Activated gamma-delta T cell treated with Interleukin-2 at 50 U/mL for 16 hours (primary cell): ENCODE measurements around the gene CDH24.

Source experiments
- DNase-seq: peaks from one replicate; pipeline ENCODE4 v3.0.0-alpha.2; 2020

CDH24 gene

GRCh38 chr14:23056956-23057756 lies at the start of gene CDH24:
Gene CDH24, minus strand, starts transcription at chr14:23057520. Its CDS starts 1,787 bp downstream, at chr14:23055733.
- peak; percentile 62 for DNase-seq

DNA sequence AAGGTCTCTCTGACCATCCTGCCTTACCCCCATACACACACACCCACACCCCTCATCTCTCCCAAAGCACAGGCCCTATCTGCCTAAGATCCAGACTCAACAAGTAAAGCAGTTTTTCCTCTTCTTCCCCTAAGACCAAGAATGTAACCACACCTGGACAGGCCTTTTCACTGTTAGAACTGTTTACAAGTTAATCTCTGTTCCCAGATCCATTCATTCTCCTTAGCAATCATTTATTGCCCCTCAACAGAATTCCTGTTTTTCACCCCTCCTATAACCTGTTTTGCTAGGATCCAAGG lies 49.4 kb upstream of the CDH24 start:
- no peak for DNase-seq

DNA sequence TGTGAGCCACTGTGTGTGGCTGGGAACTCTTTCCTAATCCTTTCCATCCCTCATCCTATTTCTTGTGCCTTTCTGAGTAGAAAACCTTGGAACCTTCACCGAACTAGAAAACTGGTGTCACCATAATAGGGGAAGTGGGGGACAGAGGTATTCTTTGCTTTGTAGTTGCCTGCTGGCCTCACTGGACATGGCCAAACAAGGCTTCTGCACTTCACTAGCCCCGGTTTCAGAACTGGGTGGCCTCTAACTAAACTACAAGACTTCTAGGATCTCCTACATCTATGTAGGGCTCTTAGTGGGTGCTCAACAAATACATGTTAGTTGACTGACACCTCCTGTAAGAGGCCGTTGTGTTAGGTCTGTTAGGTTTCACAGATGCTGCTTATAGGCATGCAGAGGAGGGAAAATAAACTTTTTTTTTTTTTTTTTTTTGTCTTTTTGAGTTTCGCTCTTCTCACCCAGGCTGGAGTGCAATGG lies 48.1 kb upstream of the CDH24 start:
- DNase-seq: no peak

DNA sequence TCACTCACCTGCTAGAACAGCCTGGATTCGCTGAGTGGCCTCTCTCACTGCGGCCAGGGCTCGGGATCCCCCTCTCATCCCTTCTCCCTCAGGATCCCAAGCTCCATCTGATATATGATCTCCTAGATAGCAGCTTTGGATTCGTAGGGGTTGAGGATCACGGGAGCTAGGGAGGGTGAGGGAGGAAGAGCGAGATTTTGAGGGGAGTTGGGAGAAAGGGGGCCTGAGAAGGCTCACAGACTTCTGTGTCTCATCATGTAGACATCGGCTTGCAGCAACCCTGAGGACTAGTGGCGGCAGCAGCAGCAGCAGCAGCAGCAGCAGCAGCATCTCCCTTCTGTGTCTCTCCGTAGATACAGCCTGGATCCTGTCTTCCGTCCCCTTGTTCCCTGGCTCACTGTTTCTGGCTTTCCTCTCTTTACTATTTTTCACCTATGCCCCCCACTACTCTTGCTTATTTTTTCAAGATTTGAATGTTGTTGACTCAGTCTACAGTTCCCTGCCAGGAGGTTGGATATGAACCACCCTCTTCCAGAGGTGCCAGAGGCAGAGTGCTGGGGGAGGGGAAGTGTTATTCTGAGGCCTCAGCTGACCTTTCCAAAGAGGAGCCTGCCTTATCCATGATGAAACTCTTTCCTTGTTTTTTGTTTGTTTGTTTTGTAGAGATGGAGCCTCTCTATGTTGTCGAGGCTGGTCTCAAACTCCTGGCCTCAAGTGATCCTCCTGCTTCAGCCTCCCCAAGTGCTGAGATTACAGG lies 47.4 kb upstream of the CDH24 start, which contains the start of gene CIROP:
TSS of gene CIROP (minus strand) at position 399 of the 757 bp plus-strand sequence. CDS start at position 330, 69 bp downstream.
- DNase-seq: no peak

DNA sequence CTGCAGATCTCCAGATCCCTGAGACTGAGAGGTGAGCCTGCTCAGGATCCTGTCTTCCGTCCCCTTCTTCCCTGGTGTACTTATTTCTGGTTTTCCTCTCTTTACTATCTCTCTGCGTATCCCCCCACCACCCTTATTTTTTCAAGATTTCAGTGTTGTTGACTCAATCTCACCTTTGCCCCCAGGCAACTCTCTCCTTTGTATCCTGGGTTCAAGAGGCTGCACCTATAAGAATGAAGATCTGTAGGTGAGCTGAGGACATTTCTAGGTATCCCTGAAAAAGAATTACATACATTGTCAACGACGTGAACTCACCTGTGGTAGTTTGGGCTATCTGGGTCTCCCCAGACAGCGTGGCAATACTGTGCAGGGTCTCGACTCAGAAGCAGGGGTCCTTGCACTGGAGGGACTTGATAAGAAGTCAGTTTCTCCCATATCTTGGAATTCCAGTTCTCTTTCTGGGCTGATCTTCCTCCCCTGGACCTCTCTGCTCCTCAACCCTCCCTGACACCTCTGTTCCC lies 46.8 kb upstream of the CDH24 start:
- DNase-seq: no peak

- no peak for DNase-seq
These were observed 46.3 kb upstream of the CDH24 start for GRCh38 chr14:23103581-23103980.

- DNase-seq: no peak
These were observed 45.5 kb upstream of the CDH24 start for GRCh38 chr14:23102801-23103200.

DNA sequence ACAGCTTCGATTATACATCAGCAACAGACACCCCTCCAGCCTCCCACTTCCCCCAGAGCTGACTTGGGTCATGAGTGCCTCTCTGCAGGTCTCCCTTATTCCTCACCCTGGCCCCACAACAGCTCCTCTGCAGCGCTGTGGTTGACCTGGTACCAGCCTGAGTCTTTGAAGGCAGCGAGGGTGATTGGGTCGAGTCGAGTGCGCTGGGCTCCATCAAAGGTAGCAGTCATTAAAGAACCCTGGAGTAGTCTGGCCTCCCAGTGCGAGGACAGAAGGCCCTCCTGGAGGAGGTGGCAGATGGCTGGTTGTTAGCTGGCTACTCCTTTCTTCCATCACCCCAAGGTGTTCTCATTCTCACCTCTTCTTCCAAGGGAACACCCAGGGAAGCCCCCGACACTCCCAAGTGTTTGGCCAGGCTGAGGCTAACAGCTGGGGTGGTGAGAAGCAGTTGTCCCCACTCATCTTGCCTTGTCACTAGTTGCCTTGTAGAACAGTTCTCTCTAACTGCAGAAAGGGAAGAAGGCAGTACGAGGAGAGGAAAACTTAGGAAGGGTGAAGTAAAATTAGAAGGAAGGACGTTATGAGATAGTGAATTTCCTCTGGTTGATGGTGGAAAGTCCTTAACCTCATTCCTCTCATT lies 44.8 kb upstream of the CDH24 start:
- no peak for DNase-seq

DNA sequence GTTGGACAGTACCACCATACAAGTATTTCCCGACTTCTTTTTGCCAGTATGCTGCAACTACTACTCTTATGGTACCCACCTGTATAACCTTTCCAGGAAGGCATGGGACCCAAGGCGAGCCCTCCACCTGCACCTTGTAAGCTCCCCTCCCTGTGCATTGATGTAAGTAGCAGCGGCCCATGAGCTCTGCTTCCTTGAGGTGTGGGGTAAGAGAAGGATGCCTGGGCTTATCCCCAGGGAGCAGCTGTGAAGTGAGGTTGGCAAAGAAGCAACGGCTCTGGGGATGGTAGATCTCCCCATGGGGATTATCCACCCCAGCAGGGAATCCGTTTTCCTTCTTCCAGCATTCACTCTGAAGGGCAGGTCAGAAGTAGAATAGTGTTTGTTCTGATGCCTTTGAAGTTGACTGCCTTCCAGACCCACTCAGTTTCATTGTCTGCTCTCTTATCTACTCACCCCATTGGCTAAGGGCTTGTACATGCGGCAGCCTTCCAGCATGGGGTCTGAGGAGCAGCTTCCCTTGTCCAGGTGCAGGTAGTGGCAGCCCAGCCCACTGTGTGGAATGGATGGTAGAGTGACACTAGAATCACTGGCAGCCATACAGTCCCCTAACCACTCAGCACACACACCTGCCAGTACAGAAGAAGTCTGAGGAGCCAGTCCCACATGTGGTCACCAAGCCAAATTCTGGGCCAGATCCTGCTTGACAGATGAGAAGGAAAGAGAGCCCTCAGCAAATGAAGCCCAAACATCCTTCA lies 44.1 kb upstream of the CDH24 start:
- no peak for DNase-seq

GRCh38 chr14:23099212-23099861 lies 42.0 kb upstream of the CDH24 start:
- DNase-seq: no peak

GRCh38 chr14:23097786-23098185 lies 40.5 kb upstream of the CDH24 start:
- DNase-seq: no peak

DNA sequence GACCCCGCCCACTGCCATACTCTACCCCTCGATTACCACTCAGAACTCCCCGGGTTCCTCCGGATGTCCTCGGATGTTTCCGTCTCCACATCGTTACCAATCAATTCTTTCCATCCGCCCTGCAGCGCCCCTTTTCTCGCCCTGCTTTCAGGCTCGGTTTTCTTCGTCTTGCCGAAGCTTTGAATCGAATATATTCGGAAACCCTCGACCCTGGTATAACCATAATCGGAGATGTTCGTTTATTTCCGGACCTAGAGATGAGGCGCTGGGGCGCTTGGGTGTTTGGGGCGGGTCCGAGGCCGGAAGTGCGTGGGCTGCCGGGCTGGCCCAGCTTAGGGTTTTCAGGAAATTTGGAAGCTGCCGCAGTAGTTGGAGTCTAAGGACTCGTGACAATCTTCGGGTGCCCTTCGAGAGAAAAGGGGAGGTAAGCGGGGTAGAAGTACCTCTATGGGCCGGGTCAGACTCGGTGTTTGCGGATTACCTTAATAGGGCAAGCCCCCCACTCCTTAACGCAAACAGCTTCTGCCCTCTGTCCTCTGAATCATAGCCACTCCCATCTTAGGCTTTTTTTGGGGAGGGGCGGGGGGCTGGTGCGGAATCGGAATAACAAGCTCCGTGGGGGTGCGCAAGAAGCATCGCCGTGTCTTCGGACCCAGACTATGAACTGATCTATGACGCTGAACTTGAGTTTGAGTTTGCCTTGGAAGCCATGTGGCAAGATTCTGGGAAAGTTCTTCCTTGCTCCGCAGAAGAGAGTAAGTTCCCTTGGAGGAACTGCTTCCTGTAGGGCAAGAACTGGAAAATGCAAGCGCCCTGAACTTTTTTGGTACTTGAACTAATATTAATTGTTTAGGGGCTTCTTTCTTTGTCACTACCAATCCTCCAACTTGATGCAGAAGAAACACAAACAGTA lies 38.1 kb upstream of the CDH24 start, which contains the start of gene C14orf119:
TSS of gene C14orf119 (plus strand) at position 310 of the 913 bp plus-strand sequence. CDS start 2,154 bp downstream, outside the sequence.
- DNase-seq: peak; percentile 100

DNA sequence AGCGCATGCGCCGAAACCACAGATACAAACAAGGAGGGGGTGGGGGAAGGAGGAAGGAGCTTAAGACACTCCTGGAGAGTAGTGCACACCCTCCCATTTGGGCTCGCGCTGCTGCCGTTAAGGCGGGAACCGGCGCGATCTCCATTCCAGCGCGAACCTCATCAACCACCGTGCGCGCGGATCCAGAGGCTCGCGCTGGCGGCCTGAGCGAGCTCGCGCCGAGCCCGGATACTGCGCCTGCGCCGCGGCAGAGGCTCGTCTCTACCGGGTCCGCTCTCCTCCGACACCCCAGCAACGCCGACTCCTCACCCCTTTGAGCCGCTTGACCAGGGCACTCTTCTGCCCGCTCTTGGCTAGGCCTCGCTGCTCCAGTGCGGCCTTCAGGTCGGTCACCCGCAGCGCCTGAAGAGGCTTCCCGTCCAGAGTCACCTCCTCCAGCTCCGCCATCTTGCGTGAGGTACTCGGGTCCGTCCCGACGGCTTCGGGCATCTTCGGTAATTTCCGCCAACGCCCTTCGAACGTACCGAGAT lies 37.4 kb upstream of the CDH24 start, which contains the start of gene ACIN1:
TSS of gene ACIN1 (minus strand) at position 471 of the 530 bp plus-strand sequence. CDS start at position 447, 24 bp downstream.
- DNase-seq: peak; percentile 63

- no peak for DNase-seq
These were observed 36.8 kb upstream of the CDH24 start for GRCh38 chr14:23093991-23094665.

DNA sequence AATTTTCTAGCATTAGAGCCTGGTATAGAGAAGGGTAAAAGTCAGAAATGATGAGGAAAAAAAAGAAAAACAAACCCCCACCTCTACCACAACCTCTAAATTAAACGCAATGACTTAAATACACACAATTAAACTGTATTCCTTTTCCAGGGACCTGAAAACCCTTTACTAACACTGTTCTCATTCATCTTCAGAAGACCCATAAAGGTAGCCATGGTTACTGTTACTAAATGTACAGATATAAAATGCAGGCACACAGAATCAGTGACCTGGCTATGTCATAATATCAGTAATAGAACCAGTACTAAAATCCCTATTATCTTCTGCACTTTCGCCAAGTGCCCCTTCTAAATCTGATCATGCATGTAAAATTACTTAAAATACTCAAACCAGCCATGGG lies 36.2 kb upstream of the CDH24 start:
- DNase-seq: no peak

DNA sequence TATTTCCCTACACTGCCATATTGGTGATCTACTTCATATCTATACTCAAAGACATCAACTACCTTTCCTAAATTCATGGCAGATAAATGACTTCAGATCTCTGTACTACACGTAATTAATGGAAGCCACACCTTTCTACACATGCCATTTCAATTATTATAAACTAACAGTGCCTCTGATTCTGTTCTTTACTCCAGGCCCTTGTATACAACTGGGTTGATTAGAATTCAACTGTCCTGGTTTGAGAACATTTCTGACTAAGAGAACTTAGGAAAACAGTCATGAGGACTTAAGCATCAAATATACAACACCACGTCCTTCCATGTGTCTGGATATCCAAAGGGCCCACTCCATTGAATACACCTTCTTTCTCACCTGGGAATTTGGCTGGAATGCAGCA lies 35.8 kb upstream of the CDH24 start:
- DNase-seq: no peak

DNA sequence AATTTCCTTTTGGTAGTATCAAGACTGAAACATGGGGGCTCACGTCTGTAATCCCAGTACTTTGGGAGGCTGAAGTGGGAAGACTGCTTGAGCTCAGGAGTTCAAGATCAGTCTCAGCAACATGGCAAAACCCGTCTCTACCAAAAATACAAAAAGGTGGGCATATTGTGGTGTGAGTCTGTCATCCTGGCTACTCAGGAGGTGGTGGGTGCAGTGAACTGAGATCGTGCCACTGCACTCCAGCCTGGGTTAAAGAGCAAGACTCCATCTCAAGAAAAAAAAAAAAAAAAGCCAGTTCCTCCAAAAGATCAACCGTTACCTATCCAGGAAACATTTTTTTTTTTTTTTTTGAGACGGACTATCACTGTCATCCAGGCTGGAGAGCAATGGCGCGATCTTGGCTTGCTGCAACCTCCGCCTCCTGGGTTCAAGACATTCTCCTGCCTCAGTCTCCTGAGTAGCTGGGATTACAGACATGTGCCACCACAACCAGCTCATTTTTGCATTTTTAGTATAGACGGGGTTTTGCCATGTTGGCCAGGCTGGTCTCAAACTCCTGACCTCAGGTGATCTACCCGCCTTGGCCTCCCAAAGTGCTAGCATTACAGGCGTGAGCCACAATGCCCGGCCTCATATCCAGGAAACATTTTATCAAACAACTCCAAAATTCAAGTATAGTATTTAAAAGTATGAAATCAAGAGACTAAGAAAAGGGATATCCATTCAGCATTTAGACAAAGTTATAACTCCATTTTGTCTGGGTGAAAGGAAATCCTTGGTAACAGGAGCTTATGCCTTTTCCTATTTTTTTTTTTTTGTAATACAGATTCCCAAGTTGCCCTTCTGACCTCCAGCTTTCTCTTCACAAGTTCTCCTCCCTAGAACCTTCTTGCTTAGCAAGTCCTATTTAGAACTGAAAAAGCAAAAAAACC lies 34.2 kb upstream of the CDH24 start:
- DNase-seq: no peak

DNA sequence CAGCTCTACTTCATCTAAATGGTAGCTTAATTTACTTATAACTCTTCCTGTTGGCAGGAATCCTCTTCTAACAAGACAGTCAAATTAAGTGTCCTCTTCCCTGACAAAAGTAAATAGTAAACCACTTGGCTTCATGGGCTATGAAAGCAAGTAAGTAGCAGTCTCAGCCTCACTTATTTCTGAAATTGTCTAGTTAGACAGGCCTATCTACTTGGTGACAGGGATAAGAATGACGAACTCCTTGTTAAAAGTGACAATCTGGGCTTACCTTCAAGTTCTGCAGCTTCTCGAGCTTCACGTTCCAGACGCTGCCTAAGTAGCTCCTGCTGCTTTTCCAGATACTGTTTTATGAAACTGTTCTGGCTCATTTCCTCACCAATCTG lies 32.9 kb upstream of the CDH24 start:
- DNase-seq: no peak
